ENCODE measurements around the gene HPS1. TPM values are rescaled to one million over a fixed set of nuclear protein-coding genes. Genes with fewer than 3 reads are reported as not detected.

Gene HPS1
- total and polyA plus RNA-seq, 10 of the 15 experiments (the other 5 are each of a cell fraction or from before 2014, with no cell fraction given): 27.1 to 138 (median 54.8) TPM

GRCh38 chr10:98403812-98404504, 42.8 kb downstream of the HPS1 start (continued):
- TF ChIP-seq BCL3 (IDR thresholded peaks at IDR 0.05; ENCODE audit: borderline replicate concordance, insufficient read depth, low read depth, low read length, poor library complexity, severe bottlenecking) (no peak), CTCF (IDR thresholded peaks at IDR 0.05 in 2 of 3, conservative IDR thresholded peaks at IDR 0.05 in 1 of 3; ENCODE audit: control insufficient read depth in 2 of 3, extremely low read depth in 1 of 3, insufficient read depth in 1 of 3, low read depth in 3 of 3, low read length in 3 of 3) (no peak), CEBPZ (IDR thresholded peaks at IDR 0.05; ENCODE audit: low read depth, low read length) (no peak), ZBTB4 (CRISPR knock-in tag; IDR thresholded peaks at IDR 0.05) (no peak), EED (IDR thresholded peaks at IDR 0.05; ENCODE audit: low read depth) (no peak), IRF5 (IDR thresholded peaks at IDR 0.05; ENCODE audit: borderline replicate concordance) (no peak), MEF2B (IDR thresholded peaks at IDR 0.05; ENCODE audit: partially characterized antibody, poor library complexity, severe bottlenecking) (peak; percentile 17), NRF1 (conservative IDR thresholded peaks at IDR 0.05; ENCODE audit: low read depth, low read length) (no peak), NR2F1 (conservative IDR thresholded peaks at IDR 0.05) (no peak), PAX5 (IDR thresholded peaks at IDR 0.05; ENCODE audit: borderline replicate concordance, low read depth, low read length) (no peak), HDGF (IDR thresholded peaks at IDR 0.05) (0 out of 2 replicates have a peak, but pooled peaks have one; percentile 2), ZZZ3 (IDR thresholded peaks at IDR 0.05; ENCODE audit: control insufficient read depth, insufficient read length, low read depth) (no peak), PML (IDR thresholded peaks at IDR 0.05; ENCODE audit: low read length) (no peak), SKIL (IDR thresholded peaks at IDR 0.05; ENCODE audit: low read depth, poor library complexity, severe bottlenecking) (no peak), SREBF1 (IDR thresholded peaks at IDR 0.05; ENCODE audit: low read length) (no peak)
